Astrocyte (in vitro differentiated cells and primary cell): ENCODE measurements around the gene PHTF1. TPM values are rescaled to one million over a fixed set of nuclear protein-coding genes. Genes with fewer than 3 reads are reported as not detected.
A peak's percentile ranks its signal among the peaks of the same experiment; 100 is the strongest.
"Not testable (repeated sequence)": the region's sequence is repeated elsewhere in the genome, so short reads cannot be mapped to it uniquely, and the experiment has no call there.

ENCODE experiments used
- DNase-seq: peaks from one replicate; pipeline ENCODE4 v3.0.0-alpha.2; 2010; ENCODE audit warnings: low read depth
- FAIRE-seq: peaks from 2 replicates; lab custom pipeline; 2011; peaks lifted over from hg19 to GRCh38; lab: Jason Lieb, UNC
- H2AFZ ChIP-seq: 2 replicates; pipeline ENCODE4 v1.6.0; 2012; ENCODE audit warnings: low read depth, low read length, inconsistent platforms
- H3K27ac ChIP-seq: 2 replicates; pipeline ENCODE4 v1.5.1; 2011; ENCODE audit warnings: low read depth, low read length, inconsistent platforms
- H3K27me3 ChIP-seq: 2 replicates; pipeline ENCODE4 v1.6.0; 2011; ENCODE audit warnings: low read length, inconsistent platforms; ENCODE audit not compliant: insufficient read depth
- H3K36me3 ChIP-seq: 2 replicates; pipeline ENCODE4 v1.5.1; 2011; ENCODE audit warnings: low read length, inconsistent platforms; ENCODE audit not compliant: insufficient read depth
- H3K4me1 ChIP-seq: 2 replicates; pipeline ENCODE4 v1.5.1; 2011; ENCODE audit warnings: low read length, inconsistent platforms; ENCODE audit not compliant: insufficient read depth
- H3K4me2 ChIP-seq: 2 replicates; pipeline ENCODE4 v1.6.0; 2012; ENCODE audit warnings: low read length, inconsistent platforms
- H3K4me3 ChIP-seq: 2 replicates; pipeline ENCODE4 v1.5.1; 2011; ENCODE audit warnings: low read depth, mild to moderate bottlenecking, low read length, inconsistent platforms; ENCODE audit not compliant: insufficient read depth
- H3K79me2 ChIP-seq: 2 replicates; pipeline ENCODE4 v1.6.0; 2012; ENCODE audit warnings: mild to moderate bottlenecking, low read length, inconsistent platforms; ENCODE audit not compliant: insufficient read depth
- H3K9ac ChIP-seq: 2 replicates; pipeline ENCODE4 v1.6.0; 2012; ENCODE audit warnings: mild to moderate bottlenecking, low read length, inconsistent platforms
- H3K9me3 ChIP-seq: 2 replicates; pipeline ENCODE4 v1.5.1; 2012; ENCODE audit warnings: low read depth, mild to moderate bottlenecking, low read length, inconsistent platforms; ENCODE audit not compliant: insufficient read depth
- H4K20me1 ChIP-seq: 2 replicates; pipeline ENCODE4 v1.6.0; 2012; ENCODE audit warnings: low read length, inconsistent platforms; ENCODE audit not compliant: insufficient read depth
- H3K27ac Mint-ChIP-seq: one replicate; pipeline ENCODE4 v1.8.0; 2021; ENCODE audit warnings: mild to moderate bottlenecking, mixed read lengths; ENCODE audit not compliant: unreplicated experiment
- H3K27me3 Mint-ChIP-seq: one replicate; pipeline ENCODE4 v1.8.0; 2021; ENCODE audit warnings: low read depth, mixed read lengths; ENCODE audit not compliant: unreplicated experiment
- H3K36me3 Mint-ChIP-seq: one replicate; pipeline ENCODE4 v1.8.0; 2021; ENCODE audit warnings: low read depth, mixed read lengths; ENCODE audit not compliant: unreplicated experiment
- H3K4me1 Mint-ChIP-seq: one replicate; pipeline ENCODE4 v1.8.0; 2021; ENCODE audit warnings: low read depth, mixed read lengths; ENCODE audit not compliant: unreplicated experiment
- H3K4me3 Mint-ChIP-seq: one replicate; pipeline ENCODE4 v1.8.0; 2021; ENCODE audit warnings: mild to moderate bottlenecking, moderate library complexity, mixed read lengths; ENCODE audit not compliant: unreplicated experiment
- H3K9me3 Mint-ChIP-seq: one replicate; pipeline ENCODE4 v1.8.0; 2021; ENCODE audit warnings: mild to moderate bottlenecking, mixed read lengths; ENCODE audit not compliant: unreplicated experiment
- EZH2 ChIP-seq: IDR thresholded peaks from 2 replicates; pipeline ENCODE4 v1.6.1; 2012; ENCODE audit warnings: mild to moderate bottlenecking, low read length, inconsistent platforms; ENCODE audit not compliant: insufficient read depth
- total RNA-seq: library from RNA; stranded (reverse); gene quantifications from 2 replicates; pipeline ENCODE4 v1.2.1, GENCODE V29; 2021
- TF ChIP-seq, protein P1 (sequence below): IDR thresholded peaks from 2 replicates; pipeline ENCODE4 v1.5.1; 2011; ENCODE audit warnings: low read depth, mild to moderate bottlenecking, inconsistent platforms, low read length, moderate library complexity; ENCODE audit not compliant: insufficient read depth

PHTF1 gene
- total RNA-seq, 1 donor from 2014 or later, result 36.4 TPM

- not testable (repeated sequence) for H3K9ac ChIP-seq, H2AFZ ChIP-seq, H3K9me3 ChIP-seq, H3K36me3 ChIP-seq, DNase-seq, H3K4me3 Mint-ChIP-seq, H4K20me1 ChIP-seq, H3K27me3 ChIP-seq, H3K4me1 ChIP-seq, H3K27me3 Mint-ChIP-seq, FAIRE-seq, H3K27ac ChIP-seq, H3K4me3 ChIP-seq, H3K79me2 ChIP-seq, H3K27ac Mint-ChIP-seq, H3K4me2 ChIP-seq, H3K4me1 Mint-ChIP-seq
- Mint-ChIP-seq H3K9me3 (peaks cover 23% of the 10 kb centered on the region), H3K36me3 (peaks cover 57% of the 10 kb centered on the region)
Observed at GRCh38 chr1:113717506-113717905, 41.8 kb downstream of the PHTF1 start.

DNA sequence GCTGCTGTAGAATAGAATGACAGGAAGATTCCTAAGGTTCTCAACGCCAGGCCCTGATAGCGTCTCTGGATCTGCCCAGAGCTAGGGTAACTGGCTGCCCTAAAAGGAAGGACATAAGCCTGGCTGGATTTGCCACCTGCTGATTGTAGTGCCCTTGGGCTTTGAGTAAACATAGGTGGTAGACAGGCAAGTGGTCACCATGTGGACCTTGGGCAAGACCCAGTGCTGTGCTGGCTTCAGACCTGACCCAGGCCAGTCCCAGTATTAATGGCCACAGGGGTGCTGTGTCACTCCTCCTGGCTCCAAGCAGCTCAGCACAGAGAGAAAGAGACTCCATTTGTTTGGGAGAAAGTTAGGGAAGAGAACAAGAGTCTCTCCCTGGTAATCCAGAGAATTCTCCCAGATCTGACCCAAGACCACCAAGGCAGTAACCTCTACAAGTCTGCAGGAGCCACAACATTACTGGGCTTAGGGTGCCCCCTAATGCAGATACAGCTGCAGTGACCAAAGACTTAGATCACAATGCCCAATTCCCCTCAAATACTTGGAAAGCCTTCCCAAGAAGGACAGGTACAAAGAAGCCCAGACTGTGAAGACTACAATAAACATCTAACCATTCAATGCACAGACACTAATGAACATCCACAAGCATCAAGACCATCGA lies 44.5 kb downstream of the PHTF1 start:
- no peaks in the 10 kb centered on the region for H3K27me3 ChIP-seq
- H4K20me1 ChIP-seq, result peaks cover 5% of the 10 kb centered on the region
- no peak overlapping the region for H3K27ac ChIP-seq
- Mint-ChIP-seq H3K36me3 (peaks cover 43% of the 10 kb centered on the region), H3K27me3 (no peaks in the 10 kb centered on the region), H3K4me3 (no peak overlapping the region), H3K4me1 (no peaks in the 10 kb centered on the region), H3K9me3 (peaks cover 19% of the 10 kb centered on the region), H3K27ac (no peak overlapping the region)
- no peaks in the 10 kb centered on the region for H3K4me1 ChIP-seq
- no peak for FAIRE-seq
- no peak overlapping the region for H2AFZ ChIP-seq
- no peak overlapping the region for H3K4me3 ChIP-seq
- H3K9me3 ChIP-seq, result no peaks in the 10 kb centered on the region
- H3K9ac ChIP-seq, result no peak overlapping the region
- H3K36me3 ChIP-seq, result peaks cover 24% of the 10 kb centered on the region
- DNase-seq, result no peak
- H3K4me2 ChIP-seq, result no peak overlapping the region
- TF ChIP-seq EZH2, result no peak
- TF ChIP-seq, protein P1, sequence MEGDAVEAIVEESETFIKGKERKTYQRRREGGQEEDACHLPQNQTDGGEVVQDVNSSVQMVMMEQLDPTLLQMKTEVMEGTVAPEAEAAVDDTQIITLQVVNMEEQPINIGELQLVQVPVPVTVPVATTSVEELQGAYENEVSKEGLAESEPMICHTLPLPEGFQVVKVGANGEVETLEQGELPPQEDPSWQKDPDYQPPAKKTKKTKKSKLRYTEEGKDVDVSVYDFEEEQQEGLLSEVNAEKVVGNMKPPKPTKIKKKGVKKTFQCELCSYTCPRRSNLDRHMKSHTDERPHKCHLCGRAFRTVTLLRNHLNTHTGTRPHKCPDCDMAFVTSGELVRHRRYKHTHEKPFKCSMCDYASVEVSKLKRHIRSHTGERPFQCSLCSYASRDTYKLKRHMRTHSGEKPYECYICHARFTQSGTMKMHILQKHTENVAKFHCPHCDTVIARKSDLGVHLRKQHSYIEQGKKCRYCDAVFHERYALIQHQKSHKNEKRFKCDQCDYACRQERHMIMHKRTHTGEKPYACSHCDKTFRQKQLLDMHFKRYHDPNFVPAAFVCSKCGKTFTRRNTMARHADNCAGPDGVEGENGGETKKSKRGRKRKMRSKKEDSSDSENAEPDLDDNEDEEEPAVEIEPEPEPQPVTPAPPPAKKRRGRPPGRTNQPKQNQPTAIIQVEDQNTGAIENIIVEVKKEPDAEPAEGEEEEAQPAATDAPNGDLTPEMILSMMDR, result no peak
- H3K79me2 ChIP-seq, result no peaks in the 10 kb centered on the region

DNA sequence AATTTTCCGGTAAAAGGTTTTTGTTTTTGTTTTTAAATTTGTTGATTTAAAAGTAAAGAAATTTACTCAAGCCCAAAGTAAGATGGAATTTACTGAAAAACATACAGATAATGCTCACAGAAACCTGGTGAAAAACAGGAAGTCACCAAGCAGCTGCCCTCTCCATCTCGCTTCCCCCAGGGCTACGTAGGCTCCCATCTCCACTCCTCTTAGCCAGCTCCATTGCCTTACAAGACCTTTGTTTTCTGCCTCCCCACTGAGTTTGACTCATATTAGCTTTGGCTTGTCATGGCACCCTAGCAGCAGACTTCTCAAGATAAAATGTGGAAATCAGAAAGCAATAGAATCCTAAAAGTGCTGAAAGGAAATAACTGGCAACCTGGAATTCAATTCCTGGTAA lies 57.9 kb downstream of the PHTF1 start:
- H3K9ac ChIP-seq, result no peak overlapping the region
- Mint-ChIP-seq H3K27me3 (no peaks in the 10 kb centered on the region), H3K4me1 (peaks cover 2% of the 10 kb centered on the region), H3K4me3 (no peak overlapping the region), H3K9me3 (no peaks in the 10 kb centered on the region), H3K27ac (peak overlapping the region; percentile 24), H3K36me3 (peaks cover 22% of the 10 kb centered on the region)
- no peak for TF ChIP-seq EZH2
- TF ChIP-seq, protein P1, result no peak
- no peak overlapping the region for H3K4me2 ChIP-seq
- FAIRE-seq, result no peak
- H3K9me3 ChIP-seq, result no peaks in the 10 kb centered on the region
- H3K36me3 ChIP-seq, result peaks cover 13% of the 10 kb centered on the region
- no peaks in the 10 kb centered on the region for H3K27me3 ChIP-seq
- DNase-seq, result peak; percentile 4
- H3K4me1 ChIP-seq, result no peaks in the 10 kb centered on the region
- H3K27ac ChIP-seq, result no peak overlapping the region
- no peak overlapping the region for H2AFZ ChIP-seq
- H3K79me2 ChIP-seq, result no peaks in the 10 kb centered on the region
- H3K4me3 ChIP-seq, result no peak overlapping the region
- no peaks in the 10 kb centered on the region for H4K20me1 ChIP-seq
